ENCODE results near the gene RAPGEF1. TPM values are rescaled to one million over a fixed set of nuclear protein-coding genes. Genes with fewer than 3 reads are reported as not detected.

RAPGEF1 gene
- total and polyA plus RNA-seq, 9 of the 15 experiments (the other 6 are each of a cell fraction or from before 2014, with no cell fraction given), result 0.06 to 44.1 (median 19.9) TPM

GRCh38 chr9:131669269-131670157 is 70.4 kb downstream of the RAPGEF1 start:
- in situ Hi-C loops (cut with MboI), result no loop called here
- Histone ChIP-seq H3K9me3 (replicated peaks; ENCODE audit: control insufficient read depth, insufficient read depth, low read depth, low read length) (no peaks in the 10 kb centered on the region), H3K4me2 (ENCODE audit: insufficient read depth, low read length) (no peak overlapping the region), H3K27ac (ENCODE audit: extremely low read depth, low read depth, low read length) (no peak overlapping the region), H4K20me1 (replicated peaks; ENCODE audit: control insufficient read depth, insufficient read depth, low read length) (peaks cover 20% of the 10 kb centered on the region; the same call in 1 of the 2 replicates), H3K4me1 (replicated peaks in 1 of 2; ENCODE audit: control insufficient read depth in 2 of 2, insufficient read depth in 2 of 2, low read length in 2 of 2) (peaks cover 7 to 13% of the 10 kb centered on the region in 2 experiments; a peak in 4 of 5 replicates), H3K4me3 (no peak overlapping the region), H2AFZ (ENCODE audit: low read depth, low read length) (no peak overlapping the region), H3K9ac (ENCODE audit: insufficient read depth in 1 of 2, low read depth in 2 of 2, low read length in 2 of 2) (peak overlapping the region in 1 of 2 experiments; percentile 29; a peak in 1 of 4 replicates), H3K27me3 (ENCODE audit: control insufficient read depth in 2 of 2, insufficient read depth in 2 of 2, low read length in 2 of 2) (no peaks in the 10 kb centered on the region), H3K36me3 (ENCODE audit: control insufficient read depth, insufficient read depth, low read length) (no peaks in the 10 kb centered on the region; the same call in 2 of the 3 replicates), H3K79me2 (ENCODE audit: control insufficient read depth, insufficient read depth, low read length) (peaks cover 3% of the 10 kb centered on the region; the same call in 1 of the 3 replicates), H3K9me1 (ENCODE audit: control insufficient read depth, insufficient read depth, low read length) (no peaks in the 10 kb centered on the region)
- CTCF ChIA-PET (ENCODE audit: low intra/inter-chr PET ratio), result no interaction called here
- FAIRE-seq, result peak; percentile 51
- no TSS peak for BruUV-seq (replicated peaks)
- DNase-seq (ENCODE audit: extremely low read depth in 1 of 4, low spot score in 3 of 4), result no peak
- TF ChIP-seq ZNF511 (CRISPR knock-in tag; IDR thresholded peaks at IDR 0.05) (no peak), RNF2 (IDR thresholded peaks at IDR 0.05) (no peak), CHD1 (IDR thresholded peaks at IDR 0.05; ENCODE audit: low read length) (no peak), SRF (CRISPR knock-in tag; IDR thresholded peaks at IDR 0.05) (no peak), ZNF239 (CRISPR knock-in tag; IDR thresholded peaks at IDR 0.05) (no peak), NR2C1 (IDR thresholded peaks at IDR 0.05) (no peak), NR2C1 (tag; IDR thresholded peaks at IDR 0.05) (no peak)
- POLR2A ChIA-PET, result interaction anchor here (0.5 kb wide), 1 partner anchor 40 kb away, joined by 3 read pairs; no protein-coding TSS in a partner anchor
- 69% methylated on average over 12 of the region's 12 CpGs for WGBS (ENCODE audit: insufficient coverage, low coverage, missing lambda C conversion rate)
- intact Hi-C loops (cut with micrococcal nuclease), result no loop called here
- peak; percentile 33; the same call in 2 of the 3 replicates for ATAC-seq
